ENCODE data around the gene KRT7.

The KRT7 gene

DNA sequence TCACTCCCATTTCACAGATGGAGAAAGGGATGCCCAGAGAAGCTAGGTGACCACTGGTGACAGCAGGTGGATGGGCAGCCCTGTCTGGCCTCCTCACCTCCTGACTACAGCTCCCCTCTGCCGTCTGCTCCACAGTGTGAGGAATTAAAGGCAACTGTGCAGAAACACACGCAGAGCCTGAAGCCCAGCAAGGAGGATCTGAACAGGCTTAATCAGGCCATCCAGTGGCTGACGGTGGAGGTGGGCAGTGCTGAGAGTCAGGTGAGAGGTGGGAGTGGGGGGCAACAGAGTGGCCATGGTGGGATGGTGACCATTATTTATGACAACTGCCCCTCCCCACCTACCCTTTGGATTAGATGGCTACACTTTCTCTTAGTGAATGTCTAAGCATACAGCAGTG is 42.6 kb downstream of the KRT7 start:
- Histone ChIP-seq H2AFZ (ENCODE audit: low read depth, low read length) (no peak overlapping the region), H3K9ac (ENCODE audit: low read length) (no peak overlapping the region), H3K36me3 (ENCODE audit: control insufficient read depth in 1 of 2, insufficient read depth in 2 of 2, low read depth in 1 of 2, low read length in 2 of 2) (no peaks in the 10 kb centered on the region), H2BK12ac (ENCODE audit: low read length in 2 of 2) (no peak overlapping the region), H3K18ac (ENCODE audit: low read depth in 1 of 2, low read length in 2 of 2) (no peak overlapping the region), H4K91ac (ENCODE audit: low read length) (no peak overlapping the region), H3K4ac (ENCODE audit: low read depth in 1 of 2, low read length in 2 of 2) (no peak overlapping the region), H3K79me1 (replicated peaks; ENCODE audit: low read length, poor library complexity, severe bottlenecking) (no peaks in the 10 kb centered on the region), H4K8ac (ENCODE audit: low read length) (no peak overlapping the region), H3K27me3 (ENCODE audit: control insufficient read depth in 1 of 2, insufficient read depth in 1 of 2, low read length in 2 of 2) (peaks cover 2 to 44% of the 10 kb centered on the region in 2 experiments), H3K4me1 (ENCODE audit: control insufficient read depth, insufficient read depth, low read depth, low read length) (peaks cover 21% of the 10 kb centered on the region), H3K14ac (ENCODE audit: low read length in 2 of 2) (no peak overlapping the region), H2BK120ac (ENCODE audit: low read depth, low read length) (no peak overlapping the region), H2BK5ac (ENCODE audit: low read depth, low read length, poor library complexity, severe bottlenecking) (no peak overlapping the region), H2AK5ac (ENCODE audit: low read length, severe bottlenecking) (peak overlapping the region; percentile 50), H3K27ac (ENCODE audit: low read length, poor library complexity, severe bottlenecking) (no peak overlapping the region), H3K9me3 (ENCODE audit: control insufficient read depth, low read length) (no peaks in the 10 kb centered on the region), H2BK15ac (ENCODE audit: low read depth, poor library complexity, severe bottlenecking) (no peak overlapping the region), H3K4me2 (ENCODE audit: low read length, poor library complexity, severe bottlenecking) (no peak overlapping the region), H3K4me3 (ENCODE audit: insufficient read depth in 1 of 2, low read depth in 1 of 2, low read length in 2 of 2) (peak overlapping the region in 1 of 2 experiments; percentile 33), H3K23ac (ENCODE audit: low read length in 2 of 2) (no peak overlapping the region)
- WGBS = 91% methylated on average over 3 of the region's 3 CpGs
- DNase-seq = no peak

DNA sequence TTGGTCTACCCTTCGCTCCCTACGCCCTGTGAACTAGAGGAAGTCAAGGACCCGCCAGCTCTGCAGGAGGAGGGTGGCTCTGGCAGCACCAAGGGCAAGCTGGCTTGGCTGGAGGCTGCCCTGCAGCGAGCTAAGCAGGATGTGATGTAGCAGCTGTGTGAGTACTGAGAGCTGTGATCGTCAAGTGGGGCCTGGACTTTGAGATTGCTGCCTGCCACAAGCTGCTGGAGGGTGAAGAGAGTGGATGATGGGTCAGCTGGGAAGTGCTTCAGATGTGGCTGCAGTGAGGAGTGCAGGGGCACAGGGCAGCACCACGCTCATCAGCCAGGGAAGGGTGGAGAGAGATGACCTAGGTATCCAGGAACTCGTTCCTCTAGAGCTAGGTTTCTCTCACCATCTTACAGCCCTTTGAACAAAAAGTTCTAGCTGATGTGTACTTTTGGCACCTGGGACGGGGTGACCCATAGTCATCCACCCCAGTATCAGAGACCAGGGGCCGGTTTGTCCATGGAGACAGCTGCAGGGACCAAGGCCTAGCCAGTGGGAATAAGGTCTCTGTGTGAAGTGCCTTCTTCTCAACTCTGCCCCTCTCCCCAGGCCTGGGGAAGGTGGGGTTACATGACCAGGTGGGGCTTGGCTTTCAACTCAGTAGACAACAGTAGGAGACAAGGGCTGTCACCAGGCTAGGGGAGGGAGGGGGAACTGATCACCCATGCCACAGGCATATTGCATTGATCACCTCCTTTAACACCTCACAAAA is 44.6 kb downstream of the KRT7 start:
- Histone ChIP-seq H3K9me3 (ENCODE audit: control insufficient read depth, low read length) (no peaks in the 10 kb centered on the region), H2AK5ac (ENCODE audit: low read length, severe bottlenecking) (peak overlapping the region; percentile 37), H3K27me3 (ENCODE audit: control insufficient read depth in 1 of 2, insufficient read depth in 1 of 2, low read length in 2 of 2) (peaks cover 0 to 42% of the 10 kb centered on the region in 2 experiments), H2AFZ (ENCODE audit: low read depth, low read length) (no peak overlapping the region), H3K79me1 (replicated peaks; ENCODE audit: low read length, poor library complexity, severe bottlenecking) (no peaks in the 10 kb centered on the region), H2BK5ac (ENCODE audit: low read depth, low read length, poor library complexity, severe bottlenecking) (no peak overlapping the region), H3K18ac (ENCODE audit: low read depth in 1 of 2, low read length in 2 of 2) (no peak overlapping the region), H4K8ac (ENCODE audit: low read length) (no peak overlapping the region), H3K36me3 (ENCODE audit: control insufficient read depth in 1 of 2, insufficient read depth in 2 of 2, low read depth in 1 of 2, low read length in 2 of 2) (no peaks in the 10 kb centered on the region), H3K23ac (ENCODE audit: low read length in 2 of 2) (no peak overlapping the region), H2BK15ac (ENCODE audit: low read depth, poor library complexity, severe bottlenecking) (no peak overlapping the region), H3K4me3 (ENCODE audit: insufficient read depth in 1 of 2, low read depth in 1 of 2, low read length in 2 of 2) (no peak overlapping the region), H3K27ac (ENCODE audit: low read length, poor library complexity, severe bottlenecking) (no peak overlapping the region), H3K9ac (ENCODE audit: low read length) (no peak overlapping the region), H3K4me1 (ENCODE audit: control insufficient read depth, insufficient read depth, low read depth, low read length) (peaks cover 28% of the 10 kb centered on the region), H3K14ac (ENCODE audit: low read length in 2 of 2) (no peak overlapping the region), H2BK12ac (ENCODE audit: low read length in 2 of 2) (no peak overlapping the region), H3K4ac (ENCODE audit: low read depth in 1 of 2, low read length in 2 of 2) (no peak overlapping the region), H4K91ac (ENCODE audit: low read length) (no peak overlapping the region), H2BK120ac (ENCODE audit: low read depth, low read length) (no peak overlapping the region), H3K4me2 (ENCODE audit: low read length, poor library complexity, severe bottlenecking) (no peak overlapping the region)
- 81% methylated on average over 8 of the region's 9 CpGs for WGBS
- DNase-seq = no peak

DNA sequence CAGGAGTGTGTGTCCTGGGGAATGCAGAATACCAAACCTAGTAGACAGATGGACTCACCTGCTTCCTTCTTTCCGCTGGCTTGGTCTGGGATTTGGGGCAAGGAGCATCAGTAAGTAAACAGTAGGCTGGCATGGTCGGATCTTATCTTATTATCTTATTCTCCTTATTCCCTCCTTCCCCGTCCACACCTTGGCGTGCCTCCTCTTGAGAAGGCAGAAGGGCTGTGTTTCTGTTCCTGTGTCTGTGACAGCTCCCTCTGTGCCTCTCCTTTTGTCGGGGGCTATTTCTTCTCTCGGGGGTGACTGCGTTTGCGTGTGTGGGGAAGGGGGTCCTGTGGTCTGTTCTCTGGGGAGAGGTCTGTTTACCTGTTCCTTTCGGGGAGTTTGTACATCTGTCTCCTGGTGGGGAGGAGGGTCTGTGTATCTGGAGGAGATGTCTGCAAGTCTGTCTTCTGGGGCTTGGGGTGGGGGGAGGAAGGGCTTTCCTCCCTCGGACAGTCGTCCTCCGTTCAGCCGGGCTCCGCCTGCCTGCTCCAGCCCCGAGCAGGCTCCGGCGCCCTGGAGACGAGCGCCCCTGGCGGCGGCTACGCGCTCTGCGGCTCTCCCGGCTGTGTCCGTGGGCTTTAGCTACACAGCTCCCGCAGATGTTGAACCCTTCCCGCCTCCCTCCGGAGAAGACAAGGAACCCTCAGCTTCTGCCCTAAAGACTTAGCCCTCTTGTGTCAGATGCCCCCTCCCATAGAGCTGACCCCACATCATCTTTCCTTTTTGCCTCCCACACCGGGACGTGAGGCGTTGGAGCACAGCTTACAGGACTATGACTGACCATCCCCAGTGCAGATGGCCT is 45.8 kb downstream of the KRT7 start:
- H3K79me1 ChIP-seq (replicated peaks; ENCODE audit: low read length, poor library complexity, severe bottlenecking) = no peaks in the 10 kb centered on the region
- H3K4me2 ChIP-seq (ENCODE audit: low read length, poor library complexity, severe bottlenecking) = peak overlapping the region; percentile 67
- H3K18ac ChIP-seq (ENCODE audit: low read depth in 1 of 2, low read length in 2 of 2) = peak overlapping the region in 1 of 2 experiments; percentile 49
- 23% methylated on average over 30 of the region's 32 CpGs for WGBS
- peaks cover 0 to 42% of the 10 kb centered on the region in 2 experiments for H3K27me3 ChIP-seq (ENCODE audit: control insufficient read depth in 1 of 2, insufficient read depth in 1 of 2, low read length in 2 of 2)
- H4K91ac ChIP-seq (ENCODE audit: low read length) = no peak overlapping the region
- H3K9me3 ChIP-seq (ENCODE audit: control insufficient read depth, low read length) = no peaks in the 10 kb centered on the region
- peak overlapping the region; percentile 70 for H3K9ac ChIP-seq (ENCODE audit: low read length)
- H2BK120ac ChIP-seq (ENCODE audit: low read depth, low read length) = no peak overlapping the region
- no peak overlapping the region for H3K4ac ChIP-seq (ENCODE audit: low read depth in 1 of 2, low read length in 2 of 2)
- H3K4me3 ChIP-seq (ENCODE audit: insufficient read depth in 1 of 2, low read depth in 1 of 2, low read length in 2 of 2) = peak overlapping the region in 1 of 2 experiments; percentile 39
- peak overlapping the region; percentile 8 for H2BK5ac ChIP-seq (ENCODE audit: low read depth, low read length, poor library complexity, severe bottlenecking)
- H2AFZ ChIP-seq (ENCODE audit: low read depth, low read length) = no peak overlapping the region
- H3K23ac ChIP-seq (ENCODE audit: low read length in 2 of 2) = no peak overlapping the region
- peak overlapping the region in 1 of 2 experiments; percentile 21 for H3K14ac ChIP-seq (ENCODE audit: low read length in 2 of 2)
- H3K27ac ChIP-seq (ENCODE audit: low read length, poor library complexity, severe bottlenecking) = peak overlapping the region; percentile 16
- DNase-seq = peak; percentile 67
- no peak overlapping the region for H2BK15ac ChIP-seq (ENCODE audit: low read depth, poor library complexity, severe bottlenecking)
- peak overlapping the region; percentile 80 for H2AK5ac ChIP-seq (ENCODE audit: low read length, severe bottlenecking)
- peaks cover 28% of the 10 kb centered on the region for H3K4me1 ChIP-seq (ENCODE audit: control insufficient read depth, insufficient read depth, low read depth, low read length)
- no peak overlapping the region for H2BK12ac ChIP-seq (ENCODE audit: low read length in 2 of 2)
- no peaks in the 10 kb centered on the region for H3K36me3 ChIP-seq (ENCODE audit: control insufficient read depth in 1 of 2, insufficient read depth in 2 of 2, low read depth in 1 of 2, low read length in 2 of 2)
- peak overlapping the region; percentile 80 for H4K8ac ChIP-seq (ENCODE audit: low read length)

Measured in mesenchymal stem cell (in vitro differentiated cells and primary cell).